HG02623 (cell line): ENCODE results near the gene TBL2.
"Not testable (repeated sequence)": the region's sequence is repeated elsewhere in the genome, so short reads cannot be mapped to it uniquely, and the experiment has no call there.

Experiments used
- ATAC-seq: cut with Tn5 transposase; IDR thresholded peaks from one replicate; pipeline ENCODE4 v1.9.1; 2021; ENCODE audit warnings: moderate library complexity; ENCODE audit not compliant: unreplicated experiment

Gene TBL2

DNA sequence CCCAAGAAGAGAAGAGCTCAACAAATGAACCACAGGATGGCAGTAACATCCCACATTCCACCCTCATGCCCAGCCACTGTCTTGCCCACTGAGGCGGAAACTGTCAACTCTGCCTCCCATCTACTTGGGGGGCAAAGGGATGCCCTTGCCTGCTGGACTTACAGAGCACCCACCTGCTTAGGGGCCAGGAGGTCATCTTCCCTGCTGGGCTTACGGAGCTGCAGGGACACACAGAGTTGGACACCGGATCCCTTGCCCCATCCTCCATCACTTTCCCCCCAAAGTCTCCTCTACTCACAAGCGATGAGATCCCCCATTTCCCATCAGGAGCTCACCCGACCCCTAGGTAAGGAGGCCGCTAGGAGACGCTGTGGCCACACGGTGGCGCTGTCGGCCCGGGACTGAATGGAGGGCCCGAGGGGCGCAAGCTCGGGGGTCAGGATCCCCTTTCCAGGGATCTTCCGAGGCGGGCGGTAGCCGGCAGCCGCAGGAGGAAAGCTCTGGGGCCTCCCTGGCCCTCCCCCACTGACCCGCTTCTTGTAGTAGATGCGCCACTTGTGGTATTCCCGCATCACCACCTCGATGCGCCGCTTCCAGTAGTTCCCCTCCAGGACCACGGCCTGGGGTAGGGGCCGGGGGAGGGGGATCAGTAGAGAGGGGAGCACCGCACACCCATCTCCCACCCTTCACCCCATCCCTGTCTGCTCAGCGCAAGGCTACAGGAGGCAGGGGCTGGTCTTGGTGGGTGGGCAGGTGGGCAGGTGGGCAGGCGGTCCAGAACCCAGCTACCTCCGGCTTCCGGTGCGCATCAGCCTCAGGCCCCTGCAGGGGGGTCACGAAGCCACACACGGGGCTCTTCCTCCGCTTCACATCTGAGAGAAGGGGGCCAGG, 28.7 kb upstream of the TBL2 start:
- no peak for ATAC-seq

DNA sequence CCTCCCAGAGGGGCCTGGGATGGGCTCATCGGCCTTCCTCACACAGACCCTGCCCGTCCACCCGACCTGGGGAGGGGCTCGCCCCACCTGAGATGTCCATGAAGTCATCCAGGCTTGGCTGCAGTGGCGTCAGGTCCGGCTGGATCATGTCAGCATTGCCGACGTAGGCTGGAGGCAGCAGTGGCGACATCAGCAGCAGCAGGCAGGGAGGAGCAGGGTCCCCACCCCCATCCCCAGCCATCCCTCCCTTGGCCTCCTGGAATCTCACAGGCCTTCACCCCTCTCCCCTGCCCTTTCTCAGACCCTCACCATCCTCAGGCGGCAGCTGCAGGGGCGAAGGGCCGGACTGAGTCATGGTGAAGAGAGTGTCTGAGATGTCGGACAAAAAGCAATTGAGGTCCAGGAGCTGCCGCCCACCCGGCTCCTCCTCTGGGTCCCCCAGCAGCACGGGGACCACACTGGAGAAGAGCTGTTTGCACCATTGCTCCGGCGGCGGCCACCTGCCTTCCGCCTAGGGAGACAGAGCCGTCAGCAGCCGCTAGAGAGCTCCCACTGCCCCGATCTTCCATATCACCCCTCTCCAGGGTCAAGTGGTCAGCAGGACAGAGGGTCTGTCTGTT, 27.3 kb upstream of the TBL2 start:
- no peak for ATAC-seq

DNA sequence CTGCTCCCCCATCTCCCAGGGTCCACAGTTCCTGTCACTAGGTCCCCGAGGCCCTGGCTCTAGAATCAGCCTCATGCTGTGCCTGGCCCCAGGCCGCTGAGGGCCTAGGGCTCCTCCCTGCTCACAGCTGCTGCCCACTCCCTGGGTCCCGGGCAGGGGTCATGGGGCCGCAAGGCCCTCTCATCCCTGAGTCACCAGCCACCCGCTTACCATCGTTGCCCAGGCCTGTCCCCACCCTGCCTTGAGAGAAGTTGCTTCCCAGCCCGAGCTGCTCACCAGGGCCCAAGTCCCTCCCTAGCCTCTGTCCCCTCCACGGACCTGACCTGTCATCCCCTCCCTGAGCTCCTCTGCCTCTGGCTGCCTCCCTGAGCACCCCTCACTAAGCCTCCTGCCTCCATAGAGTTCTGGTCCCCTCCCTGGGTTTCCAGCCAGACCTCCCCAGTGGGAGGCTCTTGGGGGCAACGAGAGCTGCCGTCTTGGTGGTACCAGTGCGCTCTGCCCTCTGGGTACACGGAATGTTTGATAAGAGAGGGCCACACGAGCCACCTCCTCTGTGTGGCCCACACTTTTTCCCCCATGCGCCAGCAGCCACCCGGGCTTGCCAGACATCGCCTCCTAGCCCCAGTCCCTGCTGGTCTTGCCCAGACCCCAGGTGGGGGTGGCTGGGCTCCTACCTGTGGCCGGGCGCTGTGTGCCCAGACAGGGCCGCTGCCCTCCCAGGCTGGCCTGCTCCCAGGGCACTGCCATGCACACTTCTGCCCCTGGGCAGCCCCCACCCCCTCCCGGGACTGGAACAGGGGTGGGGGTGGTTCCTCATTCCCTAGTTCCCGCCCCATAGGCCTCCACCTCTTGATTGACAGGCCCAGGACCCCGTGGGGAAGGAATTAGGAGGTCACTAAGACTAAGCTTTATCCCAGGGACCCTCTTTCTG, 24.6 kb upstream of the TBL2 start:
- no peak for ATAC-seq

DNA sequence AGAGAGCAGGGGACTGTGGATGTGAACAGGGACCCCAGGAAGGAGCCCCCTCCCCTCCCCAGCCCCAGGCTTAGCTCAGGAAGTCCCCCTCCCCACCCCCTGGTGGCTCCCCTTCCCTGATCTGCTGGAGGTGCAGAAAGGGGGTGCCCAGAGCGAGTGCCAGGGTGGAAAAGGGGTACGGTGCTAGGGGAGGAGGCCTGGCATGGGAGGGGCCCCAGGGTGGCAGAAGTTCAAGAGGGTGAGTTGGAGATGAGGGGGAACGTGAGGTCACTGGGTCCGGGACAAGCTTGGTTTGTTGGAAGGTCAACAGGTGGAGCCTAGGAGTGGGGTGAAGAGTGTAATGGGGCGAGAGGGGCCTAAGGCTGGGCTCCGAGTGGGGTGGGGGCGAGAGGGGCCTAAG, 21.5 kb upstream of the TBL2 start:
- ATAC-seq = no peak

DNA sequence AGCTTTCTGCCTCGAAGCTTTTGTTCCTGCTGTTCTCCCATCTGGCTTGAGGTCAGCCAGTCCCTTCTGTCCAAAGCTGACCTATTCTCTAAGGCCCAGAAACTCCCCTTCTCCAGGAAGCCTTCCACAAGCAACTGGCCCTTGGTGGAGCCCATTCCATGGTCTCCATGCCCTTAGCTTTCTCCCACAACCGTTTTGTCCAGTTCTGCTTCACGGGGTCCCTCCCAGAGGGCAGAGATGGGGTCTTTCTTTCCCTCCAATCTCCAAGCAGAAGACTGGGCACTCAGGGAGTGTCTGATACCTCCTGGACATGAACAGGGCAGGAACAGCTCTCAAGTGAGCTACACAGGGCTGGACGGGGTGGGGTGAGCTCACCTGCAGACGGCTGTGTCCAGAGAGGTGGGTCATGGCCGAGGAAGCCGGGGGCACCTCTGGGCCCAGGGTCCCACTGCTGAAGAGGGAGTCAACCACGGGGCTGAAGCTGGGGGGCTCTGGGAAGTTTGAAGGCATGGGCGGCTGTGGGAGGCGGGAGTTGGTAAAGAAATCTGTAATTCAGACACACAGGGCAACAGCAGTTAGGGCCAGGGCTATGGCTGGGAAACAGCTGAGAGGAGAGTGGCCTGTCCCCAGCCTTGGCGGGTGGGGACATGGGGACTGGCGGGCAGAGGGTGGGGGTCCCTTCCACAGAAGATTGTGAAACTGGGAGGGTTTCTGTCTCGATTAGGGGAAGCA, 20.9 kb upstream of the TBL2 start:
- no peak for ATAC-seq

DNA sequence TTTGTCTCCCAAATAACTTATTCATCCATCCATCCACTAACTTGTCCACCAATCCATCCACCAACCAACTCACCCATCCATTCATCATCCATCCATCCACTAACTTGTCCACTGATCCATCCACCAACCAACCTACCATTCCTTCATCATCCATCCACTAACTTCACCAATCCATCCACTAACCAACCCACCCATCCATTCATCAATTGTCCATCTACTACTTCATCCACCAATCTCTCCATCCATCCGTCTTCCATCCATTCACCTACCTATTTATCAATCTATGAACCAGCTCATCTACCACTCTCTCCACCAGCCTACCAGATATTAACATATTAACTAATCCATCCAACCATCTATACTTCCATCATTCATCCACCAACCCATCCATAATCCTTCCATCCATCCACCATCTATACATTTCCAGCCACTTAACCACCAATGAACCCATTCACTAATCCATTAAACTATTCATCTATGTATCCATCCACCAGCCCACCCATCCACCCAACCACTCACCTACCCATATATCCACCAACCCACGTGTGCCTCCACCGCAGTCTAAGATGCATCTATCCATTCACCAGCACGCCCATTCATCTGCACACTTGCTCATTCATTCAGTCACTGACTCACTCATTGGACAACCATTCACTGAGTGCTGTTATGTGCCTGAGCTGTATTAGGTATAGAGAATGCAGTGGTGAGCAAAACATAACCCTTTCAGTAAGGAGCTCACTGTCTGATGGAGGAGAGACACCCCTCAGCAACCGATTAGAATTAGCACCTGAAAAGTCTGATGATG, 19.8 kb upstream of the TBL2 start:
- no peak for ATAC-seq

DNA sequence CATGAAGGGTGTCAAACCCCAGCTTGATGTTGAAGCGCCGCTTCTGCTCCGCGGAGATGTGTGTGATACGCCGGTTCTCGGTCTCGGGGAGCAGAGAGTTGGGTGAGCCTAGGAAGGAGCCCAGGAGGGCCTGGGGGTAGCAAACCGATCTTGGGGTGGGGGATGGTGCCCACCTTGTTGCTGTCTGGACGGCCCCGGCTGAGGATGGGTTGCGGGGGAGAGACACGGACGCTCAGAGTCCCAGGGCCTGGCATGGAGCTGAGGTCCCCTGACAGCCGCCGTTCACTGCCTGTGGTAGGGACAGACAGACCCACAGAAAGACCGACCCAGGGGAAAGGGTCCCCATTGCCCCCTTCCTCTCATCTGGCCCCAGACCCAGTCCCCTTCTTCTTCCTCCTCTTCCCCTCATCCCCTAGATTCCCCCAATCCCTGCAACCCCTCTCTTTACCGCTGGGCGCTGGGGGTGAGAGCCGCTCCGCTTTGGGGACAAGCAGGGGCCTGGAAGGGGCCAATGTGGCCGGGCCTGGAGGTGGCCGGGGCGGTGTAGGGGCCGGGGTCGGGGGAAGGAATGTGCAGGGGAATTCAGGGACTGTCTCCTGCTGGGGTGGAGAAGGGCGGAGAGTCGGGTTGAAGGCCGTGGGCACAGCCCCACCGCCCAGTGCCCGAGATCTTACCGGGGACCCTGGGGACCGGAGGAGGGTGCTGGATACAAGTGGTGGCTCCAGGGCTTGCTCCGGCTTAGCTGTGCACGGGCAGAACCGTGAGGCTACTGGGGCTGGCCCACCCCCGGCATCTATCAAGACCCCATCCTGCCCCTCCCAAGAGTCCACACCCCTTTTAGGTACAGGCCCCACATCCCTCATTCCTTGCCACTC, 18.0 kb upstream of the TBL2 start:
- ATAC-seq = no peak

DNA sequence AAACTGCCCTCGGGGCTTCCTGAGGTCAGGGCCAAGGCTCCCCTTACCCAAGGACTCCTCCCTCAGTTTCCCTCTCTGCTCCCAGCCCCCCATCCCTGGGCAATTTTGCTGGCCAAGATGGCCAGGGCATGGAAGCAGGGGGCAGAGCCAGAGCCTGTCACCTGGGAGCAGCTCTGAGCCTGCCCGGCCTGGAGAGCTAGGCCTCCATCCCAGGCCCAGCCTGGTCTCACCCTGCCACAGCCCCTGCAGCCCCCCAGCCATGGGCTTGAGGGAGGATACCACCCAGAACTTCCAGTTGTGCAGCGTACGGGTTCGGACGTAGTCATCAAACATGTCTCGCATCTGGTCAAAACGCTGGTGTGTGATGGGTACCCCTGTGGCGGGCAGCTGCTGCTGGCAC, 17.0 kb upstream of the TBL2 start:
- no peak for ATAC-seq

DNA sequence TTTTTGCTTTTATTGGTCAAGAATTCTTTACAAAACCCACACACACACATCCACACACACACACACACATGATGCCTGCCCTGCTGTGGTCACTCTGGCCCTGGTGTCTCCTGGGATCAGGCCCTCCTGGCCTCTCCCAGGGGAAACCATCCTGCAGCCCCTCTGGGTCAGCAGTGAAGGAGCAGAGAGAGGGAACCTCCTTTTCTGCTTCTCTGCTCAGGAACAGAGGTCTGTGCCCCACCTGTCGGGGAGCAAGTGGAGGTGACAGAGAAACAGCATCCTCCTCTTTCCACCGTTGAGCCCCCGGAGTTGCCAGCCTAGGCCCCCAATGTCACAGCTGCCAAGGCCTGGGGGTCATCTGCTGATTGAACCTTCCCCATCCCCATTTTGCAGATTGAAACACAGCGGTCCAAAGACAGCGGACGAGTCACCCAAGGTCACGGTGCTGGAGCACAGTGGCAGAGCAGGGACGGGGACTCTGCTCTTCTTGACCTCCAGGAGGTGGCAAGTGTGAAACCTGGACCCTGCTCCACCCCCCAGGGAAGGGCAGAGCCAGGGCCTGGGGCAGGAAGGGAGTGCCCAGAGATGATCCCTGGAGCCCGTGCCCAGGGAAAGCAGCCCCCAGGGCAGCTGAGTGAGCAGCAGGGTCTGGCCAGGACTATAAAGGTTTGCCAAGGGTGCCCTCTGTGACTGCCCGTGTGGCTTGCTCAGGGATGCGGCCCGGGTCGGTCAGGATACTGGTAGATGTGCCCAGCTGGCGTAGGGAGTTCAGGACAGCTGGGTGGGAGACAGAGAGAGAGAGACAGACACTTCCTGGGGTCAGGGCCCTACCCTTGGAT, 15.0 kb upstream of the TBL2 start:
- ATAC-seq = no peak

DNA sequence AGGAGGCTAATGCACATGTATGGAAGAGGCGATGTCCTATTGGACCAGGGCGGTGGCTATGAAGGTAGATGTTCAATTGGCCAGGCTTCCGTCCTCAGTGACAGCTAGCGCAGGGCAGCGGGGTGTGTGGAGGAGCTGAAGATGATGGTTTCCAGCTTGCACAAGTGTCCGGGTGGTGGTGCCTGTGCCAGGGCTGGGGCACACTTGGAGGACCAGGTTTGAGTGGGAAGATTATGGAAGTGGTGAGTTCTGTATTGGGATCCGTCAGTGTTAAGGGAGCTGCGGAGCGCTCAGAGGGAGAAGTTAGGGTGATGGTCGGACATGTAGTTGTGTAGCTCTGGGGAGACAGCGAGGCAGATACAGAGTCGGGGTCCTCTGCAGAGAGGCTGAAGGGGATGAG, 8.5 kb upstream of the TBL2 start:
- ATAC-seq = no peak

DNA sequence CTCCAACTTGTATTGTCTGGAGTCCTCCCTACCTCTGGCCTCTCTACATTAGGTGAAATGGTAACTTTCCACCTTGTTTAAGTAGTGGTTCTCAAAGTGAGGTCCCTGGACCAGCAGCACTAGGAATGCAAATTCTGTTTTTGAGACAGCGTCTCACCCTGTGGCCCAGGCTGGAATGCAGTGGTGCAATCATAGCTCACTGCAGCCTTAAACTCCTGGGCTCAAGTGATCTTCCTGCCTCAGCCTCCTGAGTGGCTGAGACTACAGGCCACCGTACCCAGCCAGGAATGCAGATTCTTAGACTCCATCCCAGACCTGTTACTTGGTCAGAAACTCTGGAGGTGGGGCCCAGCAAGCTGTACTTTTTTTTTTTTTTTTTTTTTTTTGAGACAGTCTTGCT, 6.8 kb upstream of the TBL2 start:
- no peak for ATAC-seq

DNA sequence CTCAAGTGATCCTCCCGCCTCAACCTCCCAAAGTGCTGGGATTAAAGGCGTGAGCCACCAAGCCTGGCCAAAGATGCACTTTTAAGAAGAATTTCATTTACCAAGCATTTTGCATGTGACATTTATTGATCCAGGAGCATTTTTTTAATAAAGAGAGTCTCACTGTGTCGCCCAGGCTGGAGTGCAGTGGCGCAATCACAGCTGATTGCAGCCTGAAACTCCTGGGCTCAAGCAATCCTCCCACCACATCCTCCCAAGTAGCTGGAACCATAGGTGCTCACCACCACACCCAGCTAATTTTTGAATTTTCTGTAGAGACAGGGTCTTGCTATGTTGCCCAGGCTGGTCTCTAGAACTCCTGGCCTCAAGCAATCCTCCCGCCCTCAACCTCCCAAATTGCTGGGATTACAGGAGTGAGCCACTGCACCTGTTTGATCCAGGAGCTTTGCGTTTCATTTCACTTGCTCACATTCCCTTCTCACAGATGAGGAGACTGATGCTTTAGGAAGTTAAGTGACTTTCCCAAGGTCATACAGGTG, 4.4 kb upstream of the TBL2 start:
- ATAC-seq = no peak

DNA sequence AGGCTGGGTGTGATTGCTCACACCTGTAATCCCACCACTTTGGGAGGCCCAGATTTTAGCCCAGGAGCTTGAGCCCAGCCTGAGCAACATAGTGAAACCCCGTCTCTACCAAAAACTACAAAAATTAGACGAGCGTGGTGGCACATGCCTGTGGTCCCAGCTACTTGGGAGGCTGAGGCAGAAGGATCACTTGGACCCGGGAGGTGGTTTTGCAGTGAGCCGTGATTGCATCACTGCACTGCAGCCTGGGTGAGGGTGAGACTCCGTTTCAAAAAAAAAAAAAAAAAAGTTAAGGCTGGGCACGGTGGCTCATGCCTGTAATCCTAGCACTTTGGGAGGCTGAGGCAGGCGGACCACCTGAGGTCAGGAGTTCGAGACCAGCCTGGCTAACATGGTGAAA, 2.6 kb upstream of the TBL2 start:
- ATAC-seq = not testable (repeated sequence)

DNA sequence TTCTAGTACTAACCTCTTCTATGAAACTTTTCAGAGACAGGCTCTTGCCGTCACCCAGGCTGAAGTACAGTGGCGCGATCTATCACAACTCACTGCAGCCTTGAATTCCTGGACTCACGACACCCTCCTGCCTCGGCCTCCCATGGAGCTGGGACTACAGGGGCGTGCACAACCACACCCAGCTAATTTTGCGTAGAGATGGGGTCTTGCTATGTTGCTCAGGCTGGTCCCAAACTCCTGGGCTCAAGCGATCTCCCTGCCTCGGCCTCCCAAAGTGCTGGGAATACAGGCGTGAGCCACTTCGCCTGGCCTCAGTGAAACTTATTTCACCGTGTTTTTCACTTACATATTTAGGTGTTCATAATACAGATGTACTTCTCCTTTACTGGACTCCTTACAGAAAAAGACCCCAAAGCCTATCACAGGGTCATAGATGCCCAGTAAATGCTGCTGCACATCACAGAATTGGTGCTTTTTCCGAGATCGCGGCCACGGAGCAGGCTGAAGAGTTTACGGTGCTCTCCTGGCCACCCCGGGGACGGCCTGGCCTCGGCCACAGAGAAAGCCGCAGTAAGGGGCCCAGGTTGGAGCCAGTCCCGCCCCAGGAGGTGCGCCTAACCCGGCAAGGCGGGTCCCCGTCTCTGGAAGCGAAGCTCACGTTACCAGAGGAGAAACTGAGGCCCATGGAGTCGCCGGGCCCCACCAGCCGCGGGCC, 595 bp downstream of the TBL2 start:
- peak; percentile 3 for ATAC-seq

DNA sequence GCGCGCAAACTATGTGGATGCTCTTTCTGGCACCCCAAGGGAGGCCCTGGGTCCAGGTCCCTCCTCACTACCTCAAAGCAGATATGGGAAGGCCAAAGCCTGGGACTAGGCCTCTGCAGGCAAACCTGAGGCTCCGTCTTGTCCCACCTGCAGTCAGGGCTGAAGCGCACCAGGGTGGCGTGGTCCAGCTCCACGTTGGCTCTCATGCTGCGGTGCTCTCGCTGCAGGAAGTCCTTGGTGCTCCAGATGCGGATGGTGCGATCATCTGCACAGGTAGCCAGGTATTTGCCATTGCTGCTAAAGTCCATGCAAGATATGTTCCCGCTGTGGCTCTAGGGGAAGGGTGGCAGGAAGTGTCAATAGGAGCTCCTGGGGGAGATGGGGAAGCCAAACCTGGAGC, 4.6 kb downstream of the TBL2 start:
- no peak for ATAC-seq

DNA sequence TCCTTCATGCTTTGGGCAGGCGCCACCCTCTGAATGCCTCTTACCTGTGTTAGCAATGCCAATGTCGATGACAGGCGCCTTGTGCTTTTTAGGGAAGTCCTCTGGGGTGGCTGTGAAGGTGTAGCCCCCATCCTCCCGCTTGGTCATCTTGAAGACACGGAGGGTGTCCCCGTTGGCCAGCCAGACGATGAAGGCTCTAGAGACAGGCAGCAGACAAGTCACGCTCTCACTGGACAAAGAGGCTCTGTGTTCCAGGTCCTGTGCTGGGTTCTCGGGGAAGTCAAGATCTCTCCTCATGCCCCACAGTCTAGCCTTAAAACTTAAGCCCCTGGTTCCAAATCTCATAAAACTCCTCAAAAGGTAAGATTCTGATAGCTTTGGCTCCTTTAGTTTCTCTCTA, 5.1 kb downstream of the TBL2 start:
- ATAC-seq = no peak

DNA sequence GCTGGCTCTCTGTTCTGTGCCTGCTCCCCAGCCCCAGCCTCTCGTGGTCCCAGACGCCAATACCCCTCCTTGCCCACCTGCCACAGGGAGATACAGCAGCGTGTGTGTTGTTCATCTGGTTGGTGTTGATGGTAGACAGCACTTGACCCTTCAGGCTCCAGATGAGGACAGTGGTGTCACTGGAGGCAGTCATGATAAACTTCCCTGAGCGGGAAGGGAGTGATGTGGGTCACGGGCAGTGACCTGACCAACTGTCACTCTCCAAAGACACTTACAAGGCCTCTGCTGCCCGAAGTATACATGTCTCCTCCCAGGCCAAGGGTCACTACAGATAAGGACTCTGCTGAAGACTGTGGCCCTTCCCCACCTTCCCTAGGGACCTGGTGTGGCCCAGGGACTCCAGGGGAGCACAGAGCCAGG, 5.6 kb downstream of the TBL2 start:
- no peak for ATAC-seq
